ENCODE data around the gene CABP1.

GRCh38 chr12:120630104-120630892 is 10.1 kb upstream of the CABP1 start:
- TF ChIP-seq, protein P1, sequence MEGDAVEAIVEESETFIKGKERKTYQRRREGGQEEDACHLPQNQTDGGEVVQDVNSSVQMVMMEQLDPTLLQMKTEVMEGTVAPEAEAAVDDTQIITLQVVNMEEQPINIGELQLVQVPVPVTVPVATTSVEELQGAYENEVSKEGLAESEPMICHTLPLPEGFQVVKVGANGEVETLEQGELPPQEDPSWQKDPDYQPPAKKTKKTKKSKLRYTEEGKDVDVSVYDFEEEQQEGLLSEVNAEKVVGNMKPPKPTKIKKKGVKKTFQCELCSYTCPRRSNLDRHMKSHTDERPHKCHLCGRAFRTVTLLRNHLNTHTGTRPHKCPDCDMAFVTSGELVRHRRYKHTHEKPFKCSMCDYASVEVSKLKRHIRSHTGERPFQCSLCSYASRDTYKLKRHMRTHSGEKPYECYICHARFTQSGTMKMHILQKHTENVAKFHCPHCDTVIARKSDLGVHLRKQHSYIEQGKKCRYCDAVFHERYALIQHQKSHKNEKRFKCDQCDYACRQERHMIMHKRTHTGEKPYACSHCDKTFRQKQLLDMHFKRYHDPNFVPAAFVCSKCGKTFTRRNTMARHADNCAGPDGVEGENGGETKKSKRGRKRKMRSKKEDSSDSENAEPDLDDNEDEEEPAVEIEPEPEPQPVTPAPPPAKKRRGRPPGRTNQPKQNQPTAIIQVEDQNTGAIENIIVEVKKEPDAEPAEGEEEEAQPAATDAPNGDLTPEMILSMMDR (IDR thresholded peaks at IDR 0.05) = no peak
- no peak for TF ChIP-seq POLR2A (IDR thresholded peaks at IDR 0.05)
